Measurements from ENCODE around the gene NODAL. TPM values are rescaled to one million over a fixed set of nuclear protein-coding genes. Genes with fewer than 3 reads are reported as not detected.
A peak's percentile ranks its signal among the peaks of the same experiment; 100 is the strongest.

Gene NODAL
- total RNA-seq, 2 experiments from 2014 or later = not detected

GRCh38 chr10:70461397-70462348 is 20.2 kb upstream of the NODAL start:
- POLR2A ChIA-PET = interaction anchor here (0.5 kb wide), 1 partner anchor 135 kb away, joined by 3 read pairs; no protein-coding TSS in a partner anchor
- peak; percentile 67 for DNase-seq
- H3K4me3 Mint-ChIP-seq = no peak overlapping the region
- no peak overlapping the region for H3K27ac Mint-ChIP-seq
- no peaks in the 10 kb centered on the region for H3K36me3 Mint-ChIP-seq (ENCODE audit: low read depth)
- H3K4me1 Mint-ChIP-seq (ENCODE audit: low read depth) = no peaks in the 10 kb centered on the region
- H3K9me3 Mint-ChIP-seq (ENCODE audit: insufficient read depth) = no peaks in the 10 kb centered on the region
- peak; percentile 66 for ATAC-seq
- H3K27me3 Mint-ChIP-seq (ENCODE audit: low read depth) = peaks cover 41% of the 10 kb centered on the region
- CTCF ChIA-PET = interaction anchor here (0.8 to 3.2 kb wide), 29 partner anchors 8 to 426 kb away, joined by 3 to 36 read pairs (median 5); no protein-coding TSS in a partner anchor

GRCh38 chr10:70459774-70460490 is 18.5 kb upstream of the NODAL start:
- DNase-seq = no peak
- Mint-ChIP-seq H3K4me1 (ENCODE audit: low read depth) (no peaks in the 10 kb centered on the region), H3K27me3 (ENCODE audit: low read depth) (peaks cover 48% of the 10 kb centered on the region), H3K36me3 (ENCODE audit: low read depth) (no peaks in the 10 kb centered on the region), H3K4me3 (no peak overlapping the region), H3K9me3 (ENCODE audit: insufficient read depth) (no peaks in the 10 kb centered on the region), H3K27ac (no peak overlapping the region)
- ATAC-seq = no peak
- ChIA-PET POLR2A (interaction anchor here (0.6 kb wide), 1 partner anchor 122 kb away, joined by 3 read pairs; no protein-coding TSS in a partner anchor), CTCF (interaction anchor here (1.8 to 3.2 kb wide), 6 partner anchors 17 to 299 kb away, joined by 6 to 36 read pairs (median 12); no protein-coding TSS in a partner anchor)

- Mint-ChIP-seq H3K4me3 (no peak overlapping the region), H3K36me3 (ENCODE audit: low read depth) (no peaks in the 10 kb centered on the region), H3K4me1 (ENCODE audit: low read depth) (no peaks in the 10 kb centered on the region), H3K27ac (no peak overlapping the region), H3K9me3 (ENCODE audit: insufficient read depth) (no peaks in the 10 kb centered on the region), H3K27me3 (ENCODE audit: low read depth) (peaks cover 48% of the 10 kb centered on the region)
- DNase-seq (no peak), ATAC-seq (no peak)
- ChIA-PET CTCF (interaction anchor here (3.2 kb wide), 1 partner anchor 237 kb away, joined by 14 read pairs; no protein-coding TSS in a partner anchor), POLR2A (interaction anchor here (0.6 kb wide), 1 partner anchor 121 kb away, joined by 3 read pairs; no protein-coding TSS in a partner anchor)
Measured at GRCh38 chr10:70459061-70459773, 17.7 kb upstream of the NODAL start.

- ATAC-seq (peak; percentile 55), DNase-seq (no peak)
- no peaks in the 10 kb centered on the region for H3K9me3 Mint-ChIP-seq (ENCODE audit: insufficient read depth)
- H3K4me3 Mint-ChIP-seq = no peak overlapping the region
- ChIA-PET CTCF (interaction anchor here (3.2 kb wide), 1 partner anchor 236 kb away, joined by 14 read pairs; no protein-coding TSS in a partner anchor), POLR2A (no interaction called here)
- H3K27ac Mint-ChIP-seq = no peak overlapping the region
- no peaks in the 10 kb centered on the region for H3K4me1 Mint-ChIP-seq (ENCODE audit: low read depth)
- H3K27me3 Mint-ChIP-seq (ENCODE audit: low read depth) = peaks cover 46% of the 10 kb centered on the region
- no peaks in the 10 kb centered on the region for H3K36me3 Mint-ChIP-seq (ENCODE audit: low read depth)
Measured at GRCh38 chr10:70458329-70459060, 17.0 kb upstream of the NODAL start.

GRCh38 chr10:70457759-70458305 is 16.4 kb upstream of the NODAL start:
- no peaks in the 10 kb centered on the region for H3K9me3 Mint-ChIP-seq (ENCODE audit: insufficient read depth)
- ATAC-seq (no peak), DNase-seq (no peak)
- POLR2A ChIA-PET = no interaction called here
- H3K4me1 Mint-ChIP-seq (ENCODE audit: low read depth) = no peaks in the 10 kb centered on the region
- H3K27me3 Mint-ChIP-seq (ENCODE audit: low read depth) = peaks cover 45% of the 10 kb centered on the region
- H3K4me3 Mint-ChIP-seq = no peak overlapping the region
- no peaks in the 10 kb centered on the region for H3K36me3 Mint-ChIP-seq (ENCODE audit: low read depth)
- no peak overlapping the region for H3K27ac Mint-ChIP-seq
- CTCF ChIA-PET = no interaction called here

GRCh38 chr10:70456164-70456563 is 14.7 kb upstream of the NODAL start:
- DNase-seq = no peak
- Mint-ChIP-seq H3K4me1 (ENCODE audit: low read depth) (no peaks in the 10 kb centered on the region), H3K9me3 (ENCODE audit: insufficient read depth) (no peaks in the 10 kb centered on the region), H3K27ac (no peak overlapping the region), H3K36me3 (ENCODE audit: low read depth) (no peaks in the 10 kb centered on the region), H3K4me3 (no peak overlapping the region), H3K27me3 (ENCODE audit: low read depth) (peaks cover 45% of the 10 kb centered on the region)
- ATAC-seq = no peak
- ChIA-PET CTCF (no interaction called here), POLR2A (no interaction called here)

- peaks cover 41% of the 10 kb centered on the region for H3K27me3 Mint-ChIP-seq (ENCODE audit: low read depth)
- DNase-seq = no peak
- no peak overlapping the region for H3K4me3 Mint-ChIP-seq
- no peaks in the 10 kb centered on the region for H3K36me3 Mint-ChIP-seq (ENCODE audit: low read depth)
- no peaks in the 10 kb centered on the region for H3K9me3 Mint-ChIP-seq (ENCODE audit: insufficient read depth)
- ATAC-seq = no peak
- no peaks in the 10 kb centered on the region for H3K4me1 Mint-ChIP-seq (ENCODE audit: low read depth)
- ChIA-PET POLR2A (interaction anchor here (0.7 kb wide), 1 partner anchor 1128 kb away, joined by 3 read pairs; no protein-coding TSS in a partner anchor), CTCF (no interaction called here)
- no peak overlapping the region for H3K27ac Mint-ChIP-seq
Measured at GRCh38 chr10:70455213-70455630, 13.7 kb upstream of the NODAL start.

GRCh38 chr10:70448236-70448635 is 6.8 kb upstream of the NODAL start:
- H3K4me3 Mint-ChIP-seq = no peak overlapping the region
- peaks cover 10% of the 10 kb centered on the region for H3K27me3 Mint-ChIP-seq (ENCODE audit: low read depth)
- no peak for ATAC-seq
- H3K36me3 Mint-ChIP-seq (ENCODE audit: low read depth) = no peaks in the 10 kb centered on the region
- no peak for DNase-seq
- CTCF ChIA-PET = no interaction called here
- POLR2A ChIA-PET = no interaction called here
- no peaks in the 10 kb centered on the region for H3K9me3 Mint-ChIP-seq (ENCODE audit: insufficient read depth)
- H3K27ac Mint-ChIP-seq = no peak overlapping the region
- H3K4me1 Mint-ChIP-seq (ENCODE audit: low read depth) = no peaks in the 10 kb centered on the region

GRCh38 chr10:70445718-70446657 is 4.5 kb upstream of the NODAL start:
- POLR2A ChIA-PET = no interaction called here
- peaks cover under 1% of the 10 kb centered on the region for H3K4me1 Mint-ChIP-seq (ENCODE audit: low read depth)
- no peaks in the 10 kb centered on the region for H3K9me3 Mint-ChIP-seq (ENCODE audit: insufficient read depth)
- DNase-seq (no peak), ATAC-seq (no peak)
- H3K4me3 Mint-ChIP-seq = no peak overlapping the region
- no peak overlapping the region for H3K27ac Mint-ChIP-seq
- H3K36me3 Mint-ChIP-seq (ENCODE audit: low read depth) = no peaks in the 10 kb centered on the region
- peaks cover 29% of the 10 kb centered on the region for H3K27me3 Mint-ChIP-seq (ENCODE audit: low read depth)
- CTCF ChIA-PET = interaction anchor here (0.9 to 1.2 kb wide), 3 partner anchors 12 to 16 kb away, joined by 3 to 5 read pairs (median 3); no protein-coding TSS in a partner anchor

- Mint-ChIP-seq H3K4me1 (ENCODE audit: low read depth) (peaks cover 9% of the 10 kb centered on the region), H3K9me3 (ENCODE audit: insufficient read depth) (no peaks in the 10 kb centered on the region)
Measured at GRCh38 chr10:70444744-70445143, 3.3 kb upstream of the NODAL start.

More at GRCh38 chr10:70444744-70445143, 3.3 kb upstream of the NODAL start:
- H3K27me3 Mint-ChIP-seq (ENCODE audit: low read depth) = peaks cover 40% of the 10 kb centered on the region
- DNase-seq (no peak), ATAC-seq (no peak)
- POLR2A ChIA-PET = no interaction called here
- CTCF ChIA-PET = no interaction called here
- no peak overlapping the region for H3K4me3 Mint-ChIP-seq
- no peaks in the 10 kb centered on the region for H3K36me3 Mint-ChIP-seq (ENCODE audit: low read depth)
- no peak overlapping the region for H3K27ac Mint-ChIP-seq

Measured in activated CD8-positive, alpha-beta T cell treated with anti-CD3 and anti-CD28 coated beads, Interleukin-2, amount 10 ng/mL, durations not matched to agents 7 days and 5 days (primary cell).